OCI-LY3 (cell line): ENCODE results near the gene CCK.

Experiments
- H2AFZ ChIP-seq: fragments of 200-600, 300-600 bp; shearing (Covaris generic); 2 replicates; pipeline ENCODE4 v1.6.0; 2014; ENCODE audit warnings: antibody characterized with exemption, low read depth, low read length
- H3K27ac ChIP-seq: fragments of 200-600, 300-600 bp; sonication (generic); 2 replicates; pipeline ENCODE4 v1.5.1; 2014; ENCODE audit warnings: mild to moderate bottlenecking, low read length, moderate library complexity, mixed read lengths
- H3K27me3 ChIP-seq: fragments of 200-600, 300-600 bp; sonication (generic); 2 replicates; pipeline ENCODE4 v1.6.1; 2014; ENCODE audit warnings: low read depth, low read length, mixed read lengths
- H3K36me3 ChIP-seq: fragments of 200-600, 300-600 bp; sonication (generic); replicated peaks from 2 replicates; pipeline ENCODE3; 2014; ENCODE audit warnings: low read depth, low read length, mixed read lengths
- H3K4me1 ChIP-seq: fragments of 300-600, 200-600 bp; sonication (generic); 2 replicates; pipeline ENCODE4 v1.6.1; 2014; ENCODE audit warnings: low read length, mixed read lengths
- H3K4me2 ChIP-seq: fragments of 200-600, 300-600 bp; sonication (generic); 2 replicates; pipeline ENCODE4 v1.6.1; 2014; ENCODE audit warnings: low read length, mixed read lengths
- H3K4me3 ChIP-seq: fragments of 300-600, 200-600 bp; sonication (generic); 2 replicates; pipeline ENCODE4 v1.5.1; 2014; ENCODE audit warnings: antibody characterized with exemption, mild to moderate bottlenecking, low read length, moderate library complexity
- H3K79me2 ChIP-seq: fragments of 300-600, 200-600 bp; shearing (Covaris generic); 2 replicates; pipeline ENCODE4 v1.6.1; 2014; ENCODE audit warnings: mild to moderate bottlenecking, low read length, mixed read lengths
- H3K9ac ChIP-seq: fragments of 300-600, 200-600 bp; shearing (Covaris generic); 2 replicates; pipeline ENCODE4 v1.6.0; 2014; ENCODE audit warnings: mild to moderate bottlenecking, low read length, moderate library complexity
- H3K9me3 ChIP-seq: fragments of 200-600, 300-600 bp; shearing (Covaris generic); 2 replicates; pipeline ENCODE4 v1.6.1; 2014; ENCODE audit warnings: low read length, mixed read lengths; ENCODE audit not compliant: insufficient read depth
- H4K20me1 ChIP-seq: fragments of 200-600, 300-600 bp; sonication (generic); 2 replicates; pipeline ENCODE4 v1.6.1; 2016; ENCODE audit warnings: low read length, mixed read lengths; ENCODE audit not compliant: insufficient read depth
- EZH2phosphoT487 ChIP-seq: fragments of 200-600 bp; shearing (Covaris generic); IDR thresholded peaks from 2 replicates; pipeline ENCODE4 v1.6.1; 2018; ENCODE audit warnings: antibody characterized with exemption, mixed run types, low read depth
- TF ChIP-seq, protein P1 (sequence below): fragments of 200-600, 300-600 bp; sonication (generic); IDR thresholded peaks from 2 replicates; pipeline ENCODE4 v1.5.1; 2014; ENCODE audit warnings: antibody characterized with exemption, low read length, low read depth

Gene CCK

GRCh38 chr3:42264399-42265058, 1.5 kb downstream of the CCK start:
- no peak overlapping the region for H3K4me3 ChIP-seq
- H3K36me3 ChIP-seq: no peaks in the 10 kb centered on the region
- no peaks in the 10 kb centered on the region for H3K79me2 ChIP-seq
- H3K4me2 ChIP-seq: no peak overlapping the region
- no peaks in the 10 kb centered on the region for H3K4me1 ChIP-seq
- H4K20me1 ChIP-seq: no peaks in the 10 kb centered on the region
- no peaks in the 10 kb centered on the region for H3K9me3 ChIP-seq
- peaks cover 28% of the 10 kb centered on the region for H3K27me3 ChIP-seq
- TF ChIP-seq, protein P1, sequence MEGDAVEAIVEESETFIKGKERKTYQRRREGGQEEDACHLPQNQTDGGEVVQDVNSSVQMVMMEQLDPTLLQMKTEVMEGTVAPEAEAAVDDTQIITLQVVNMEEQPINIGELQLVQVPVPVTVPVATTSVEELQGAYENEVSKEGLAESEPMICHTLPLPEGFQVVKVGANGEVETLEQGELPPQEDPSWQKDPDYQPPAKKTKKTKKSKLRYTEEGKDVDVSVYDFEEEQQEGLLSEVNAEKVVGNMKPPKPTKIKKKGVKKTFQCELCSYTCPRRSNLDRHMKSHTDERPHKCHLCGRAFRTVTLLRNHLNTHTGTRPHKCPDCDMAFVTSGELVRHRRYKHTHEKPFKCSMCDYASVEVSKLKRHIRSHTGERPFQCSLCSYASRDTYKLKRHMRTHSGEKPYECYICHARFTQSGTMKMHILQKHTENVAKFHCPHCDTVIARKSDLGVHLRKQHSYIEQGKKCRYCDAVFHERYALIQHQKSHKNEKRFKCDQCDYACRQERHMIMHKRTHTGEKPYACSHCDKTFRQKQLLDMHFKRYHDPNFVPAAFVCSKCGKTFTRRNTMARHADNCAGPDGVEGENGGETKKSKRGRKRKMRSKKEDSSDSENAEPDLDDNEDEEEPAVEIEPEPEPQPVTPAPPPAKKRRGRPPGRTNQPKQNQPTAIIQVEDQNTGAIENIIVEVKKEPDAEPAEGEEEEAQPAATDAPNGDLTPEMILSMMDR: no peak
- TF ChIP-seq EZH2phosphoT487: no peak
- H3K9ac ChIP-seq: no peak overlapping the region
- H2AFZ ChIP-seq: no peak overlapping the region
- H3K27ac ChIP-seq: no peak overlapping the region

GRCh38 chr3:42263354-42264346, 2.3 kb downstream of the CCK start:
- TF ChIP-seq, protein P1: no peak
- no peak for TF ChIP-seq EZH2phosphoT487
- Histone ChIP-seq H2AFZ (no peak overlapping the region), H3K79me2 (no peaks in the 10 kb centered on the region), H3K4me1 (no peaks in the 10 kb centered on the region), H3K9ac (no peak overlapping the region), H3K4me2 (no peak overlapping the region), H3K27me3 (peaks cover 22% of the 10 kb centered on the region), H4K20me1 (no peaks in the 10 kb centered on the region), H3K36me3 (no peaks in the 10 kb centered on the region), H3K4me3 (no peak overlapping the region), H3K27ac (no peak overlapping the region), H3K9me3 (no peaks in the 10 kb centered on the region)

DNA sequence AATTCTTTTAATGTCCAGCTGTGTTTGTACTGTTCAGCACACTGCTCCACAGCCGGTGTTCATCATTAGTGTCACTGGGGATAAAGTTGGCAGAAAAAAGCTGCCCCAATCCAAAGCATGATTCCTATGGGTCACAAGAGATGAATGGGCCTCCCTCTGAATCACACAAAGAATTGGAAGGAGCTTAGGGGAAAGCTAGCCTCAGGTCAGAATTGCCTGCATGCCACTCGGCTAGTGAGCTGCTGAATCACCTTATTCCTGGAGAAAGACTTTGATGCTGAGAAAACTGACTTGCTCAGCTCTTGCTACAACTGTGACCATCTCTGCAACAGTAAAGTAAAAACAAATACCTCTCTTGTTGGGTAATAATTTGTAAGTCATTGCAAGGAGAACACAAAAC, 3.5 kb downstream of the CCK start:
- peaks cover 25% of the 10 kb centered on the region for H3K27me3 ChIP-seq
- no peaks in the 10 kb centered on the region for H4K20me1 ChIP-seq
- no peak overlapping the region for H2AFZ ChIP-seq
- H3K4me3 ChIP-seq: no peak overlapping the region
- TF ChIP-seq, protein P1: no peak
- TF ChIP-seq EZH2phosphoT487: no peak
- no peaks in the 10 kb centered on the region for H3K9me3 ChIP-seq
- H3K4me2 ChIP-seq: no peak overlapping the region
- no peaks in the 10 kb centered on the region for H3K79me2 ChIP-seq
- H3K36me3 ChIP-seq: no peaks in the 10 kb centered on the region
- H3K27ac ChIP-seq: no peak overlapping the region
- H3K9ac ChIP-seq: no peak overlapping the region
- H3K4me1 ChIP-seq: no peaks in the 10 kb centered on the region

DNA sequence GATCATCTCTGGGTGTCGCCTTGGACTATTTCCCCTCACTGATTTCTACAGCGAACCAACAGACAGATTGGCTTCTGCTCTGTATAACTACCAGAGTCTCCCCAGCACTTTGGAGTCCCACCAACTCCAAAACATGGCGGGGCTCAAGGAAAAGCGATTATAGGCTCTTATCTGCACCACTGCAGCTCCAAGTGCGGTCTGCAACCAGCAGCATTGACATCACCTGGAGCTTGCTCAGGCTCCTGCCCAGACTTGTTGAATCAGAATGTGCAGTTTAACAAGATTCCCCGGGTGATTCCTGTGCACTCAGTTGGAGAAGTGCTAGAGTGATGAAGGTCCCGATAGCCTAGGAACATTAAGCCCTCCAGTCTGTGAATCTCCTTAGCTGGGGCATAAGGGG, 9.0 kb downstream of the CCK start:
- H4K20me1 ChIP-seq: no peaks in the 10 kb centered on the region
- H3K9ac ChIP-seq: no peak overlapping the region
- no peak overlapping the region for H3K4me3 ChIP-seq
- H3K27ac ChIP-seq: no peak overlapping the region
- H3K4me1 ChIP-seq: no peaks in the 10 kb centered on the region
- no peaks in the 10 kb centered on the region for H3K79me2 ChIP-seq
- no peaks in the 10 kb centered on the region for H3K9me3 ChIP-seq
- no peak overlapping the region for H3K4me2 ChIP-seq
- TF ChIP-seq EZH2phosphoT487: no peak
- TF ChIP-seq, protein P1: no peak
- H3K36me3 ChIP-seq: no peaks in the 10 kb centered on the region
- peaks cover 70% of the 10 kb centered on the region for H3K27me3 ChIP-seq
- H2AFZ ChIP-seq: no peak overlapping the region
